H1 (cell line): ENCODE results near the gene ELOF1. TPM values are rescaled to one million over a fixed set of nuclear protein-coding genes. Genes with fewer than 3 reads are reported as not detected.

Source experiments
- CTCF ChIA-PET: fragments of 300-600 bp; sonication (Branson Sonifier 250); formaldehyde crosslinking; loops from one replicate; lab custom pipeline; 2021; ENCODE audit not compliant: partially characterized antibody; lab: Charles Lee
- POLR2A ChIA-PET: fragments of 300-600 bp; sonication (Branson Sonifier 250); formaldehyde crosslinking; loops from one replicate; lab custom pipeline; 2021; ENCODE audit warnings: inconsistent platforms; ENCODE audit not compliant: partially characterized antibody; lab: Charles Lee
- DNase-seq, 2 experiments: peaks; one replicate each; pipeline versions ENCODE4 v3.0.0 to v3.0.0-alpha.2; 2010 to 2022; ENCODE audit warnings: low spot score in 2 of 2, low read depth in 1 of 2, mixed read lengths in 1 of 2
- FAIRE-seq: peaks from 2 replicates; lab custom pipeline; 2011; peaks lifted over from hg19 to GRCh38; lab: Jason Lieb, UNC
- H2AFZ ChIP-seq: 2 replicates; pipeline ENCODE4 v1.8.1; 2012; ENCODE audit warnings: low read length, inconsistent platforms
- H2AK5ac ChIP-seq: 2 replicates; pipeline ENCODE4 v1.6.1; 2013; ENCODE audit warnings: low read depth, low read length
- H2BK120ac ChIP-seq: replicated peaks from 2 replicates; pipeline ENCODE3; 2013; ENCODE audit warnings: low read depth, low read length, inconsistent platforms
- H2BK12ac ChIP-seq: 2 replicates; pipeline ENCODE4 v1.6.1; 2013; ENCODE audit warnings: low read depth, low read length
- H2BK15ac ChIP-seq: 2 replicates; pipeline ENCODE4 v1.6.1; 2013; ENCODE audit warnings: low read length
- H2BK20ac ChIP-seq: 2 replicates; pipeline ENCODE4 v1.6.1; 2013; ENCODE audit warnings: low read length
- H2BK5ac ChIP-seq: 2 replicates; pipeline ENCODE4 v1.6.1; 2013; ENCODE audit warnings: low read depth, low read length
- H3K14ac ChIP-seq: 2 replicates; pipeline ENCODE4 v1.6.1; 2013; ENCODE audit warnings: inconsistent platforms; ENCODE audit not compliant: insufficient read length
- H3K18ac ChIP-seq: 2 replicates; pipeline ENCODE4 v1.6.1; 2013; ENCODE audit warnings: low read length; ENCODE audit errors: extremely low read depth
- H3K23ac ChIP-seq: 2 replicates; pipeline ENCODE4 v1.6.1; 2013; ENCODE audit warnings: inconsistent platforms; ENCODE audit not compliant: insufficient read length
- H3K23me2 ChIP-seq: 2 replicates; pipeline ENCODE4 v1.6.1; 2013; ENCODE audit warnings: low read depth, low read length
- H3K27ac ChIP-seq: 2 replicates; pipeline ENCODE4 v1.6.1; 2011; ENCODE audit warnings: low read depth, low read length, inconsistent platforms
- H3K27me3 ChIP-seq, 4 experiments: replicated peaks in 1 of 4; 1 replicate in 1 of 4; 2 replicates in 3 of 4; pipeline versions ENCODE4 v1.6.1 to v1.8.1; 2011 to 2013; ENCODE audit warnings: low read length in 3 of 4, mild to moderate bottlenecking in 3 of 4, inconsistent platforms in 2 of 4, mixed read lengths in 2 of 4, moderate library complexity in 1 of 4; ENCODE audit not compliant: control insufficient read depth in 3 of 4, insufficient read depth in 3 of 4; ENCODE audit errors: extremely low read depth in 1 of 4
- H3K36me3 ChIP-seq, 4 experiments: 2 replicates each; pipeline versions ENCODE4 v1.6.1 to v1.8.1; 2011 to 2013; ENCODE audit warnings: mild to moderate bottlenecking in 4 of 4, low read length in 3 of 4, moderate library complexity in 2 of 4, control low read depth in 1 of 4, inconsistent platforms in 1 of 4; ENCODE audit not compliant: insufficient read depth in 4 of 4, control insufficient read depth in 2 of 4
- H3K4ac ChIP-seq: replicated peaks from 2 replicates; pipeline ENCODE3; 2013; ENCODE audit warnings: low read length, low read depth, mixed read lengths, inconsistent platforms; ENCODE audit not compliant: insufficient read length
- H3K4me1 ChIP-seq, 4 experiments: replicated peaks in 1 of 4; 1 replicate in 1 of 4; 2 replicates in 3 of 4; pipeline versions ENCODE4 v1.6.1 to v1.8.1; 2011 to 2013; ENCODE audit warnings: low read length in 3 of 4, inconsistent platforms in 2 of 4, mixed read lengths in 1 of 4; ENCODE audit not compliant: insufficient read depth in 4 of 4, control insufficient read depth in 3 of 4
- H3K4me2 ChIP-seq, 2 experiments: 2 replicates each; pipeline versions ENCODE4 v1.6.1 to v1.8.1; 2011 to 2013; ENCODE audit warnings: low read depth in 2 of 2, low read length in 2 of 2, control low read depth in 1 of 2, inconsistent platforms in 1 of 2, mild to moderate bottlenecking in 1 of 2; ENCODE audit not compliant: insufficient read depth in 1 of 2
- H3K4me3 ChIP-seq, 4 experiments: fragments of 200-600, 300-600 bp in 1 of 4; sonication (generic), shearing (Covaris generic), sonication (Bioruptor Twin) in 1 of 4; 2 replicates each; pipeline versions ENCODE4 v1.5.1 to v1.8.1; 2011 to 2016; ENCODE audit warnings: low read length in 4 of 4, low read depth in 3 of 4, control low read depth in 2 of 4, inconsistent platforms in 2 of 4, mild to moderate bottlenecking in 2 of 4, mixed read lengths in 1 of 4, moderate library complexity in 1 of 4; ENCODE audit not compliant: insufficient read depth in 2 of 4; ENCODE audit errors: extremely low read depth in 1 of 4
- H3K56ac ChIP-seq: replicated peaks from 2 replicates; pipeline ENCODE3; 2013; ENCODE audit warnings: low read depth, mild to moderate bottlenecking, mixed read lengths, low read length, inconsistent platforms; ENCODE audit not compliant: insufficient read length
- H3K79me1 ChIP-seq: 2 replicates; pipeline ENCODE4 v1.6.1; 2013; ENCODE audit warnings: low read depth, low read length, control low read depth
- H3K79me2 ChIP-seq, 2 experiments: 2 replicates each; pipeline versions ENCODE4 v1.6.1 to v1.8.1; 2012 to 2013; ENCODE audit warnings: low read length in 2 of 2, mild to moderate bottlenecking in 2 of 2, inconsistent platforms in 1 of 2; ENCODE audit not compliant: insufficient read depth in 2 of 2, control insufficient read depth in 1 of 2
- H3K9ac ChIP-seq, 4 experiments: replicated peaks in 1 of 4; 1 replicate in 1 of 4; 2 replicates in 3 of 4; pipeline versions ENCODE4 v1.6.1 to v1.8.1; 2011 to 2013; ENCODE audit warnings: low read depth in 3 of 4, low read length in 3 of 4, control low read depth in 2 of 4, mild to moderate bottlenecking in 2 of 4, moderate library complexity in 2 of 4, inconsistent platforms in 1 of 4; ENCODE audit errors: extremely low read depth in 1 of 4
- H3K9me3 ChIP-seq, 2 experiments: 2 replicates each; pipeline versions ENCODE4 v1.6.1 to v1.8.1; 2012 to 2013; ENCODE audit warnings: mild to moderate bottlenecking in 2 of 2, moderate library complexity in 2 of 2, control low read depth in 1 of 2, inconsistent platforms in 1 of 2, low read depth in 1 of 2, low read length in 1 of 2, mixed read lengths in 1 of 2; ENCODE audit not compliant: insufficient read depth in 2 of 2
- H4K20me1 ChIP-seq, 2 experiments: replicated peaks in 1 of 2; 2 replicates each; pipeline versions ENCODE3 to v1.8.1; 2011 to 2013; ENCODE audit warnings: inconsistent platforms in 2 of 2, low read length in 2 of 2, mild to moderate bottlenecking in 1 of 2; ENCODE audit not compliant: insufficient read depth in 2 of 2, control insufficient read depth in 1 of 2
- H4K5ac ChIP-seq: 2 replicates; pipeline ENCODE4 v1.6.1; 2013; ENCODE audit warnings: low read length, low read depth, mixed read lengths, inconsistent platforms; ENCODE audit not compliant: insufficient read length
- H4K8ac ChIP-seq: 2 replicates; pipeline ENCODE4 v1.8.0; 2013; ENCODE audit warnings: mild to moderate bottlenecking, moderate library complexity, low read length, inconsistent platforms; ENCODE audit not compliant: insufficient read depth; ENCODE audit errors: extremely low read depth
- H4K91ac ChIP-seq: replicated peaks from 2 replicates; pipeline ENCODE3; 2013; ENCODE audit warnings: low read length, mixed read lengths, inconsistent platforms; ENCODE audit not compliant: insufficient read length
- ASH2L ChIP-seq: fragments of 200-600, 300-600 bp; sonication (generic); IDR thresholded peaks from one replicate; pipeline ENCODE4 v1.7.1; 2017; ENCODE audit warnings: low read length
- BCL11A ChIP-seq, 2 experiments: IDR thresholded peaks; one replicate each; pipeline ENCODE4 v1.6.1; 2011; ENCODE audit warnings: low read depth in 2 of 2, low read length in 2 of 2, mild to moderate bottlenecking in 2 of 2
- BRCA1 ChIP-seq: IDR thresholded peaks from 2 replicates; pipeline ENCODE4 v1.6.1; 2012; ENCODE audit warnings: low read depth, low read length, improper control_type of control experiment
- CREB1 ChIP-seq: IDR thresholded peaks from 2 replicates; pipeline ENCODE4 v1.6.1; 2012; ENCODE audit warnings: inconsistent platforms
- HDAC2 ChIP-seq, 2 experiments: fragments of 300-600 bp in 1 of 2; sonication (generic) in 1 of 2; IDR thresholded peaks; 2 replicates each; pipeline ENCODE4 v1.6.1; 2011 to 2012; ENCODE audit warnings: low read depth in 2 of 2, low read length in 2 of 2, mild to moderate bottlenecking in 2 of 2, moderate library complexity in 2 of 2, borderline replicate concordance in 1 of 2, inconsistent platforms in 1 of 2
- POU5F1 ChIP-seq: IDR thresholded peaks from 2 replicates; pipeline ENCODE4 v1.6.1; 2011; ENCODE audit warnings: low read depth, mild to moderate bottlenecking, low read length, moderate library complexity
- SIRT6 ChIP-seq: IDR thresholded peaks from one replicate; pipeline ENCODE4 v1.7.1; 2012; ENCODE audit warnings: low read length, inconsistent platforms
- TBP ChIP-seq: IDR thresholded peaks from 2 replicates; pipeline ENCODE4 v1.6.1; 2011; ENCODE audit warnings: low read depth, low read length, improper control_type of control experiment
- TCF12 ChIP-seq: IDR thresholded peaks from 2 replicates; pipeline ENCODE4 v1.6.1; 2011; ENCODE audit warnings: low read depth, mild to moderate bottlenecking, low read length
- WGBS, 2 experiments: shearing (Covaris generic) in 1 of 2; methylation state at CpG; one replicate each; pipeline versions ENCODE4 v1.1.6 to v1.1.7; 2013 to 2015; ENCODE audit warnings: low lambda C conversion rate in 2 of 2, mixed read lengths in 2 of 2, inconsistent platforms in 1 of 2, low coverage in 1 of 2, missing lambda C conversion rate in 1 of 2; ENCODE audit not compliant: insufficient replicate concordance in 2 of 2, insufficient coverage in 1 of 2, insufficient read length in 1 of 2; ENCODE audit errors: extremely low coverage in 1 of 2, missing lambda C conversion rate in 1 of 2; 5-methylcytosine and 5-hydroxymethylcytosine counted together
- polyA plus RNA-seq, 7 experiments: library from polyadenylated mRNA; depleted of rRNA in 3 of 7; stranded (reverse) in 5 of 7; unstranded in 2 of 7; fragments of >200 nt in 5 of 7; fragments of 200-250 nt in 2 of 7; gene quantifications; 1 replicate in 5 of 7; 2 replicates in 1 of 7; 4 replicates in 1 of 7; pipeline versions ENCODE4 v1.2.1 to v1.2.3, GENCODE V29; 2011 to 2013; ENCODE audit warnings: missing spikeins in 2 of 7, mixed read lengths in 2 of 7
- total RNA-seq: library from RNA; stranded (reverse); fragmentation: NEBNext Ultra II Directional; extraction: Animal tissue kit (Norgen Biotek cat#: 25700); gene quantifications from 2 replicates; pipeline ENCODE4 v1.2.1, GENCODE V29; 2021
- TF ChIP-seq, protein P1 (sequence below), 3 experiments: IDR thresholded peaks; 1 replicate in 2 of 3; 2 replicates in 1 of 3; pipeline versions ENCODE4 v1.5.1 to v1.6.1; 2011; ENCODE audit warnings: low read length in 3 of 3, mild to moderate bottlenecking in 3 of 3, inconsistent platforms in 2 of 3, low read depth in 1 of 3, moderate library complexity in 1 of 3; ENCODE audit not compliant: insufficient read depth in 1 of 3; ENCODE audit errors: control extremely low read depth in 1 of 3

Gene ELOF1
- total and polyA plus RNA-seq, 2 of the 8 experiments (the other 6 are each of a cell fraction or from before 2014, with no cell fraction given) = 84.2 to 101 TPM

DNA sequence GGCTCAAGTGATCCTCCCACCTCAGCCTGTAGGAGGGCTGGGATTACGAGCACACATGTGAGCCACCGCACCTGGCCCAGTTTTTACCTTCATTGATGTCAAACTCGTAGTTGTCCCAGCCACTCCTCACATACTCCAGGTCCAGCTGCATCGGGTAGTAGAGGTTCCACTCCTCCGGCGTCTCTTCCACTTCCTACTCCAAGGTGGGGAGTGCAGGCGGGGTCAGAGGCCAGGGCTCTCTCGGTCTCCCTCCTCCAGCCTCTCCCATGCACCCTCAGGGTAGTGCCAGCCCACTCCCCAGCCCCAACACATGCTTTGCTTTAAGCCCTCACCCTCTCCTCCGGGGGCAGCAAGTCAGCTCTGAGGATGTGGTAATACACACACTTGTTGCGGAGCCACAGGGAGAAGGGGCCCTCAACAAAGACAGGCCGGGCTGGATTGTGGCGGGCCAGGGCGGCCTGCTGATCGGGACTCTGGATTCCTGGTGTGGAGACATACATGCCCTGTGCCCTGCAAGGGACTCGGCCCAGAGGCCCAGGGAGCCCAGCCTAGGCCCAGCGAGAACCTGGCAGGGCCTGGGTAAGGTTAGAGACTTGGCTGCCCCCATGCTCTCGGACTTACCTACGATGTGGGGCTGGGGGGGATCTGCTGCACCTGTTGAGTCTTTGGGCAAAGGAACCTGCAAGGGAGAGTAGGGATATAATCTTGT, 51.5 kb downstream of the ELOF1 start:
- H4K20me1 ChIP-seq = peaks cover 2% of the 10 kb centered on the region in 2 experiments
- H2BK20ac ChIP-seq = no peak overlapping the region
- no peak overlapping the region for H3K9ac ChIP-seq
- 88% methylated on average over 18 of the region's 18 CpGs; no CpG with 5 or more reads in 1 of the 2 experiments for WGBS, 2 experiments
- H2BK15ac ChIP-seq = no peak overlapping the region
- H3K56ac ChIP-seq = no peak overlapping the region
- H4K8ac ChIP-seq = no peak overlapping the region; the same call in 1 of the 2 replicates
- no peak for FAIRE-seq
- no peak overlapping the region for H3K4me3 ChIP-seq
- no peak for DNase-seq
- no peak overlapping the region for H3K18ac ChIP-seq
- POLR2A ChIA-PET = interaction anchor here (0.6 to 2.8 kb wide), 4 partner anchors 8 to 31 kb away, joined by 3 to 7 read pairs (median 4); partner anchors contain the start of gene CNN1
- no peaks in the 10 kb centered on the region; a peak in 1 of 4 replicates for H3K79me2 ChIP-seq
- peaks cover 4% of the 10 kb centered on the region for H3K79me1 ChIP-seq
- H3K4ac ChIP-seq = no peak overlapping the region
- peaks cover 3 to 4% (median 4%) of the 10 kb centered on the region in 4 experiments; a peak in 6 of 7 replicates for H3K4me1 ChIP-seq
- H3K4me2 ChIP-seq = no peak overlapping the region
- no peak overlapping the region for H2AK5ac ChIP-seq
- H3K23ac ChIP-seq = no peak overlapping the region
- H2AFZ ChIP-seq = no peak overlapping the region
- H3K23me2 ChIP-seq = 0 out of 2 replicates have a peak, but pooled peaks cover 2% of the 10 kb centered on the region
- H4K5ac ChIP-seq = no peak overlapping the region
- H3K27me3 ChIP-seq = no peaks in the 10 kb centered on the region
- H3K36me3 ChIP-seq = peaks cover 0 to 4% (median 0%) of the 10 kb centered on the region in 4 experiments; a peak in 2 of 8 replicates
- CTCF ChIA-PET = interaction anchor here (0.6 to 0.7 kb wide), 2 partner anchors 23 to 84 kb away, joined by 3 read pairs; no protein-coding TSS in a partner anchor
- H2BK120ac ChIP-seq = no peak overlapping the region
- no peak overlapping the region for H3K27ac ChIP-seq
- H2BK12ac ChIP-seq = no peak overlapping the region
- no peak overlapping the region for H2BK5ac ChIP-seq
- H3K9me3 ChIP-seq = no peaks in the 10 kb centered on the region
- H3K14ac ChIP-seq = no peak overlapping the region
- no peak overlapping the region for H4K91ac ChIP-seq
- TF ChIP-seq ASH2L = no peak
- no peak for TF ChIP-seq POU5F1
- TF ChIP-seq SIRT6 = no peak
- TF ChIP-seq, protein P1, sequence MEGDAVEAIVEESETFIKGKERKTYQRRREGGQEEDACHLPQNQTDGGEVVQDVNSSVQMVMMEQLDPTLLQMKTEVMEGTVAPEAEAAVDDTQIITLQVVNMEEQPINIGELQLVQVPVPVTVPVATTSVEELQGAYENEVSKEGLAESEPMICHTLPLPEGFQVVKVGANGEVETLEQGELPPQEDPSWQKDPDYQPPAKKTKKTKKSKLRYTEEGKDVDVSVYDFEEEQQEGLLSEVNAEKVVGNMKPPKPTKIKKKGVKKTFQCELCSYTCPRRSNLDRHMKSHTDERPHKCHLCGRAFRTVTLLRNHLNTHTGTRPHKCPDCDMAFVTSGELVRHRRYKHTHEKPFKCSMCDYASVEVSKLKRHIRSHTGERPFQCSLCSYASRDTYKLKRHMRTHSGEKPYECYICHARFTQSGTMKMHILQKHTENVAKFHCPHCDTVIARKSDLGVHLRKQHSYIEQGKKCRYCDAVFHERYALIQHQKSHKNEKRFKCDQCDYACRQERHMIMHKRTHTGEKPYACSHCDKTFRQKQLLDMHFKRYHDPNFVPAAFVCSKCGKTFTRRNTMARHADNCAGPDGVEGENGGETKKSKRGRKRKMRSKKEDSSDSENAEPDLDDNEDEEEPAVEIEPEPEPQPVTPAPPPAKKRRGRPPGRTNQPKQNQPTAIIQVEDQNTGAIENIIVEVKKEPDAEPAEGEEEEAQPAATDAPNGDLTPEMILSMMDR (IDR thresholded peaks at IDR 0.05; ENCODE audit: control extremely low read depth in 1 of 3, insufficient read depth in 1 of 3, low read depth in 1 of 3, low read length in 3 of 3) = no peak
- no peak for TF ChIP-seq BCL11A (IDR thresholded peaks at IDR 0.05; ENCODE audit: low read depth in 2 of 2, low read length in 2 of 2)
- no peak for TF ChIP-seq CREB1
- TF ChIP-seq BRCA1 = no peak
- TF ChIP-seq HDAC2 (IDR thresholded peaks at IDR 0.05; ENCODE audit: borderline replicate concordance in 1 of 2, low read depth in 2 of 2, low read length in 2 of 2) = no peak
- TF ChIP-seq TBP = no peak
- TF ChIP-seq TCF12 = no peak
